Measurements from ENCODE around the gene SLITRK4. TPM values are rescaled to one million over a fixed set of nuclear protein-coding genes. Genes with fewer than 3 reads are reported as not detected.

The SLITRK4 gene
- total RNA-seq, 2 donors from 2014 or later: 4.9 to 8.7 TPM

DNA sequence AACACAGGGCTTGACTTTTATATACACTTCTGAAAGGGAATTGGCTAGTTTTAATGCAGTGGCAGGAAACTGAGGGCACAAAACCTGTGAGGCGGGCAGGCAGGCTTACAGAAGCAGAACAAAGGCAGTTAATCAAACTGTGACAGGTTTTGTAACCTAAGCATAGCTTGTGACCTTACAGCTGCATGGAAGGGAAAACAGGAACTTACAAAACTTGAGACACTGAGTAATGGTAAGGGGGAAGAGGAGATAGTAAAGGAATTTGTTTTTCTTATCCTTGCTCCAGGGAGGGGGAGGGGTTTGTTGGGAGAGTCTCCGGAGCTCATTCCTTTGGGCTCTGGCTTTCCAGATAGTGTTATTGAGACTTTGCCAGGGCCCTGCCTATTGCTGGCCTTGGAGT, 55.6 kb downstream of the SLITRK4 start:
- no peak overlapping the region for H3K4me3 ChIP-seq
- ATAC-seq (ENCODE audit: insufficient number of reproducible peaks, low FRiP score, low read depth) (no peak), DNase-seq (ENCODE audit: low spot score) (no peak)
- TF ChIP-seq, protein P1, sequence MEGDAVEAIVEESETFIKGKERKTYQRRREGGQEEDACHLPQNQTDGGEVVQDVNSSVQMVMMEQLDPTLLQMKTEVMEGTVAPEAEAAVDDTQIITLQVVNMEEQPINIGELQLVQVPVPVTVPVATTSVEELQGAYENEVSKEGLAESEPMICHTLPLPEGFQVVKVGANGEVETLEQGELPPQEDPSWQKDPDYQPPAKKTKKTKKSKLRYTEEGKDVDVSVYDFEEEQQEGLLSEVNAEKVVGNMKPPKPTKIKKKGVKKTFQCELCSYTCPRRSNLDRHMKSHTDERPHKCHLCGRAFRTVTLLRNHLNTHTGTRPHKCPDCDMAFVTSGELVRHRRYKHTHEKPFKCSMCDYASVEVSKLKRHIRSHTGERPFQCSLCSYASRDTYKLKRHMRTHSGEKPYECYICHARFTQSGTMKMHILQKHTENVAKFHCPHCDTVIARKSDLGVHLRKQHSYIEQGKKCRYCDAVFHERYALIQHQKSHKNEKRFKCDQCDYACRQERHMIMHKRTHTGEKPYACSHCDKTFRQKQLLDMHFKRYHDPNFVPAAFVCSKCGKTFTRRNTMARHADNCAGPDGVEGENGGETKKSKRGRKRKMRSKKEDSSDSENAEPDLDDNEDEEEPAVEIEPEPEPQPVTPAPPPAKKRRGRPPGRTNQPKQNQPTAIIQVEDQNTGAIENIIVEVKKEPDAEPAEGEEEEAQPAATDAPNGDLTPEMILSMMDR (IDR thresholded peaks at IDR 0.05): no peak
- no peaks in the 10 kb centered on the region for H3K36me3 ChIP-seq
- H3K27ac ChIP-seq: no peak overlapping the region
- H3K9me3 ChIP-seq: no peaks in the 10 kb centered on the region
- no peaks in the 10 kb centered on the region for H3K27me3 ChIP-seq (replicated peaks; ENCODE audit: insufficient read depth)
- no peaks in the 10 kb centered on the region for H3K4me1 ChIP-seq (ENCODE audit: control insufficient read depth in 1 of 2, low read depth in 2 of 2)

Other genes with a start within 250 kb of the SLITRK4 start
- gene SPANXN3, start 118.6 kb downstream of the SLITRK4 start, total RNA-seq: not detected
- not detected for gene SPANXN2, start 84.7 kb upstream of the SLITRK4 start, total RNA-seq
- not detected for gene UBE2NL, start 248.0 kb upstream of the SLITRK4 start, total RNA-seq

All from thoracic aorta (tissue), 2 donors.